ENCODE measurements around the gene RNF103. TPM values are rescaled to one million over a fixed set of nuclear protein-coding genes. Genes with fewer than 3 reads are reported as not detected.

Gene RNF103
- total RNA-seq, 1 donor from 2014 or later, result 25.2 TPM

- DNase-seq, result no peak
Measured at GRCh38 chr2:86661333-86661732, 37.7 kb upstream of the RNF103 start.

GRCh38 chr2:86650188-86650587, 26.5 kb upstream of the RNF103 start:
- DNase-seq, result no peak
- Mint-ChIP-seq H3K36me3 (ENCODE audit: unreplicated experiment) (no peaks in the 10 kb centered on the region), H3K27me3 (ENCODE audit: unreplicated experiment) (no peaks in the 10 kb centered on the region), H3K4me1 (ENCODE audit: low read depth, unreplicated experiment) (no peaks in the 10 kb centered on the region), H3K27ac (ENCODE audit: unreplicated experiment) (no peak overlapping the region), H3K9me3 (ENCODE audit: unreplicated experiment) (no peaks in the 10 kb centered on the region), H3K4me3 (ENCODE audit: unreplicated experiment) (no peak overlapping the region)
- TF ChIP-seq CTCF (IDR thresholded peaks at IDR 0.05; ENCODE audit: partially characterized antibody, unreplicated experiment), result no peak

More at GRCh38 chr2:86661333-86661732, 37.7 kb upstream of the RNF103 start:
- peaks cover 5% of the 10 kb centered on the region for H3K36me3 Mint-ChIP-seq (ENCODE audit: unreplicated experiment)
- no peak for TF ChIP-seq CTCF (IDR thresholded peaks at IDR 0.05; ENCODE audit: partially characterized antibody, unreplicated experiment)
- no peak overlapping the region for H3K27ac Mint-ChIP-seq (ENCODE audit: unreplicated experiment)
- H3K4me1 Mint-ChIP-seq (ENCODE audit: low read depth, unreplicated experiment), result no peaks in the 10 kb centered on the region
- H3K27me3 Mint-ChIP-seq (ENCODE audit: unreplicated experiment), result no peaks in the 10 kb centered on the region
- H3K9me3 Mint-ChIP-seq (ENCODE audit: unreplicated experiment), result peaks cover 8% of the 10 kb centered on the region
- no peak overlapping the region for H3K4me3 Mint-ChIP-seq (ENCODE audit: unreplicated experiment)

GRCh38 chr2:86649119-86649947, 25.7 kb upstream of the RNF103 start:
- Mint-ChIP-seq H3K27ac (ENCODE audit: unreplicated experiment) (no peak overlapping the region), H3K27me3 (ENCODE audit: unreplicated experiment) (no peaks in the 10 kb centered on the region), H3K36me3 (ENCODE audit: unreplicated experiment) (no peaks in the 10 kb centered on the region), H3K9me3 (ENCODE audit: unreplicated experiment) (no peaks in the 10 kb centered on the region), H3K4me3 (ENCODE audit: unreplicated experiment) (no peak overlapping the region), H3K4me1 (ENCODE audit: low read depth, unreplicated experiment) (no peaks in the 10 kb centered on the region)
- no peak for DNase-seq
- TF ChIP-seq CTCF (IDR thresholded peaks at IDR 0.05; ENCODE audit: partially characterized antibody, unreplicated experiment), result no peak

- TF ChIP-seq CTCF (IDR thresholded peaks at IDR 0.05; ENCODE audit: partially characterized antibody, unreplicated experiment), result no peak
- Mint-ChIP-seq H3K9me3 (ENCODE audit: unreplicated experiment) (no peaks in the 10 kb centered on the region), H3K27ac (ENCODE audit: unreplicated experiment) (no peak overlapping the region), H3K36me3 (ENCODE audit: unreplicated experiment) (no peaks in the 10 kb centered on the region), H3K4me1 (ENCODE audit: low read depth, unreplicated experiment) (no peaks in the 10 kb centered on the region), H3K4me3 (ENCODE audit: unreplicated experiment) (no peak overlapping the region), H3K27me3 (ENCODE audit: unreplicated experiment) (no peaks in the 10 kb centered on the region)
- no peak for DNase-seq
Measured at GRCh38 chr2:86648681-86649080, 25.0 kb upstream of the RNF103 start.

- no peak for DNase-seq
- Mint-ChIP-seq H3K4me1 (ENCODE audit: low read depth, unreplicated experiment) (no peaks in the 10 kb centered on the region), H3K27me3 (ENCODE audit: unreplicated experiment) (no peaks in the 10 kb centered on the region), H3K27ac (ENCODE audit: unreplicated experiment) (no peak overlapping the region), H3K36me3 (ENCODE audit: unreplicated experiment) (no peaks in the 10 kb centered on the region), H3K4me3 (ENCODE audit: unreplicated experiment) (no peak overlapping the region), H3K9me3 (ENCODE audit: unreplicated experiment) (no peaks in the 10 kb centered on the region)
- no peak for TF ChIP-seq CTCF (IDR thresholded peaks at IDR 0.05; ENCODE audit: partially characterized antibody, unreplicated experiment)
Measured at GRCh38 chr2:86646865-86647264, 23.2 kb upstream of the RNF103 start.

All from glutamatergic neuron (in vitro differentiated cells).